Body of pancreas (tissue), 4 donors: ENCODE data around the gene RXRG.

ENCODE experiments used
- CTCF ChIP-seq, 7 experiments: fragments of 450-650 bp in 4 of 7; fragments of 200-600 bp in 3 of 7; sonication (generic) in 3 of 7; IDR thresholded peaks; one replicate each; pipeline ENCODE4 v1.5.1; 2016 to 2019; ENCODE audit warnings: antibody characterized with exemption in 7 of 7
- POLR2A ChIP-seq, 3 donors: fragments of 450-650 bp; IDR thresholded peaks; one replicate each; pipeline ENCODE4 v1.6.1; 2016; ENCODE audit warnings: antibody characterized with exemption in 3 of 3, mild to moderate bottlenecking in 2 of 3

- TF ChIP-seq CTCF (IDR thresholded peaks at IDR 0.05) (no peak), POLR2A (IDR thresholded peaks at IDR 0.05) (no peak)
These were observed 28.2 kb upstream of the RXRG start for GRCh38 chr1:165473081-165473480.
